ENCODE measurements around the gene ZSCAN26.
"Not testable (repeated sequence)": the region's sequence is repeated elsewhere in the genome, so short reads cannot be mapped to it uniquely, and the experiment has no call there.

The ZSCAN26 gene

GRCh38 chr6:28257042-28257441 lies 9.9 kb upstream of the ZSCAN26 start:
- DNase-seq (ENCODE audit: low read depth): no peak

GRCh38 chr6:28258877-28259777 lies 7.8 kb upstream of the ZSCAN26 start, which contains the start of gene NKAPL:
Gene NKAPL, plus strand, starts transcription at chr6:28259297. Its CDS starts 75 bp downstream, at chr6:28259372.
- DNase-seq (ENCODE audit: low read depth): peak; percentile 71

- DNase-seq (ENCODE audit: low read depth): no peak
Measured at GRCh38 chr6:28263922-28264321, 3.0 kb upstream of the ZSCAN26 start.

GRCh38 chr6:28264834-28265401 lies 2.0 kb upstream of the ZSCAN26 start:
- no peak for DNase-seq (ENCODE audit: low read depth)

GRCh38 chr6:28266563-28266961 lies 381 bp upstream of the ZSCAN26 start:
- no peak for DNase-seq (ENCODE audit: low read depth)

- DNase-seq (ENCODE audit: low read depth): no peak
Measured at GRCh38 chr6:28267695-28268059, 734 bp downstream of the ZSCAN26 start.

GRCh38 chr6:28269492-28269891 lies 2.5 kb downstream of the ZSCAN26 start:
- DNase-seq (ENCODE audit: low read depth): no peak

GRCh38 chr6:28274888-28275287 lies 7.9 kb downstream of the ZSCAN26 start:
- no peak for DNase-seq (ENCODE audit: low read depth)

GRCh38 chr6:28277746-28278145 lies 10.8 kb downstream of the ZSCAN26 start:
- no peak for DNase-seq (ENCODE audit: low read depth)

- no peak for DNase-seq (ENCODE audit: low read depth)
Measured at GRCh38 chr6:28280595-28281287, 13.8 kb downstream of the ZSCAN26 start.

GRCh38 chr6:28281288-28282064 lies 14.5 kb downstream of the ZSCAN26 start, which contains the start of gene PGBD1:
Gene PGBD1, plus strand, starts transcription at chr6:28281572. Its CDS starts 2,242 bp downstream, at chr6:28283814.
- peak; percentile 49 for DNase-seq (ENCODE audit: low read depth)

GRCh38 chr6:28282926-28283325 lies 16.0 kb downstream of the ZSCAN26 start:
- no peak for DNase-seq (ENCODE audit: low read depth)

GRCh38 chr6:28291573-28291972 lies 24.6 kb downstream of the ZSCAN26 start:
- DNase-seq (ENCODE audit: low read depth): no peak

- no peak for DNase-seq (ENCODE audit: low read depth)
Measured at GRCh38 chr6:28295326-28295725, 28.4 kb downstream of the ZSCAN26 start.

GRCh38 chr6:28296520-28297060 lies 29.6 kb downstream of the ZSCAN26 start:
- no peak for DNase-seq (ENCODE audit: low read depth)

GRCh38 chr6:28303570-28303969 lies 36.6 kb downstream of the ZSCAN26 start:
- DNase-seq (ENCODE audit: low read depth): no peak

GRCh38 chr6:28306363-28306762 lies 39.4 kb downstream of the ZSCAN26 start:
- DNase-seq (ENCODE audit: low read depth): not testable (repeated sequence)

- DNase-seq (ENCODE audit: low read depth): no peak
Measured at GRCh38 chr6:28311139-28311823, 44.3 kb downstream of the ZSCAN26 start.

GRCh38 chr6:28312939-28313338 lies 46.0 kb downstream of the ZSCAN26 start:
- no peak for DNase-seq (ENCODE audit: low read depth)

- DNase-seq (ENCODE audit: low read depth): no peak
Measured at GRCh38 chr6:28315628-28316027, 48.7 kb downstream of the ZSCAN26 start.

GRCh38 chr6:28317866-28318265 lies 50.9 kb downstream of the ZSCAN26 start:
- DNase-seq (ENCODE audit: low read depth): not testable (repeated sequence)

Measured in stimulated activated CD8-positive, alpha-beta memory T cell treated with anti-CD3 and anti-CD28 coated beads, Interleukin-4, amount 100 ng/mL, for 24 hours (primary cell).